HCT116 (cell line): Measurements from ENCODE around the gene ZNF154. TPM values are rescaled to one million over a fixed set of nuclear protein-coding genes. Genes with fewer than 3 reads are reported as not detected.

Experiments
- ATAC-seq: fragments of 200-7000 bp; cut with Tn5 transposase; 2 replicates; pipeline ENCODE4 v1.9.1; 2020; ENCODE audit warnings: mild to moderate bottlenecking, moderate library complexity
- Bru-seq: library from RNA; stranded (reverse); fragments of 400-500 nt; gene quantifications from one replicate; lab custom pipeline; 2021; lab: Mats Ljungman, UMichigan
- BruChase-seq, 2 experiments: library from RNA; stranded (reverse); fragments of 400-500 nt; gene quantifications; one replicate each; lab custom pipeline; 2021; lab: Mats Ljungman, UMichigan
- BruUV-seq: library from RNA; stranded (reverse); fragments of 400-500 nt; replicated peaks from 2 replicates; lab custom pipeline; 2021; lab: Mats Ljungman, UMichigan
- CTCF ChIA-PET: fragments of 300-600 bp; sonication (Branson Sonifier 250); formaldehyde crosslinking; loops from one replicate; lab custom pipeline; 2021; ENCODE audit warnings: antibody characterized with exemption; lab: Charles Lee
- POLR2A ChIA-PET: fragments of 300-600, 350-600 bp; sonication (Branson Sonifier 250); formaldehyde crosslinking; loops from one replicate; lab custom pipeline; 2021; ENCODE audit warnings: antibody characterized with exemption; lab: Charles Lee
- RAD21 ChIA-PET, 2 experiments: fragments of 300-600 bp; sonication (Branson Sonifier 250); formaldehyde crosslinking; loops; one replicate each; lab custom pipeline; 2023; ENCODE audit warnings: low total read pairs in 2 of 2; ENCODE audit not compliant: uncharacterized antibody in 2 of 2, unreplicated experiment in 2 of 2, low non-redundant PET in 1 of 2; lab: Charles Lee
- DNase-seq: peaks from one replicate; pipeline ENCODE4 v3.0.0-alpha.2; 2010; ENCODE audit warnings: low read depth, low spot score
- H2AFZ ChIP-seq: fragments of 200-600 bp; shearing (Covaris generic), sonication (generic); 2 replicates; pipeline ENCODE4 v1.6.1; 2017; ENCODE audit warnings: low read depth, mixed run types, mixed read lengths, antibody characterized with exemption, low read length; ENCODE audit not compliant: poor library complexity, severe bottlenecking
- H3K27ac ChIP-seq: 2 replicates; pipeline ENCODE4 v1.5.1; 2012; ENCODE audit warnings: low read depth, low read length
- H3K27me3 ChIP-seq: fragments of 200-600 bp; sonication (generic); 2 replicates; pipeline ENCODE4 v1.6.1; 2016; ENCODE audit warnings: mixed run types, low read length, mixed read lengths; ENCODE audit not compliant: insufficient read depth
- H3K36me3 ChIP-seq, 2 experiments: fragments of 200-500 bp in 1 of 2; fragments of 200-600 bp in 1 of 2; sonication (Bioruptor generic) in 1 of 2; sonication (generic) in 1 of 2; 2 replicates each; pipeline versions ENCODE4 v1.5.1 to v1.6.1; 2014 to 2016; ENCODE audit warnings: low read length in 2 of 2, inconsistent platforms in 1 of 2, mixed read lengths in 1 of 2, mixed run types in 1 of 2; ENCODE audit not compliant: insufficient read depth in 2 of 2, control insufficient read depth in 1 of 2
- H3K4me1 ChIP-seq, 2 experiments: fragments of 200-600 bp in 1 of 2; sonication (generic) in 1 of 2; 2 replicates each; pipeline versions ENCODE4 v1.5.1 to v1.6.1; 2012 to 2017; ENCODE audit warnings: low read length in 2 of 2, inconsistent platforms in 1 of 2, mild to moderate bottlenecking in 1 of 2, mixed read lengths in 1 of 2, mixed run types in 1 of 2, moderate library complexity in 1 of 2; ENCODE audit not compliant: insufficient read depth in 2 of 2, control insufficient read depth in 1 of 2
- H3K4me2 ChIP-seq: fragments of 200-600 bp; sonication (generic); 2 replicates; pipeline ENCODE4 v1.6.1; 2017; ENCODE audit warnings: mixed run types, low read length, mixed read lengths
- H3K4me3 ChIP-seq, 2 experiments: fragments of 200-600 bp in 1 of 2; sonication (generic) in 1 of 2; replicated peaks in 1 of 2; 2 replicates each; pipeline ENCODE4 v1.5.1; 2011 to 2016; ENCODE audit warnings: low read length in 2 of 2, control low read depth in 1 of 2, low read depth in 1 of 2, mild to moderate bottlenecking in 1 of 2, mixed read lengths in 1 of 2, mixed run types in 1 of 2
- H3K79me2 ChIP-seq: fragments of 200-600 bp; sonication (generic); 2 replicates; pipeline ENCODE4 v1.6.1; 2017; ENCODE audit warnings: mild to moderate bottlenecking, mixed run types, low read length, moderate library complexity, mixed read lengths; ENCODE audit not compliant: insufficient read depth
- H3K9ac ChIP-seq: fragments of 200-600 bp; sonication (generic); 2 replicates; pipeline ENCODE4 v1.6.1; 2016; ENCODE audit warnings: low read length, mixed read lengths
- H3K9me2 ChIP-seq: fragments of 200-600 bp; sonication (generic), shearing (Covaris generic); 2 replicates; pipeline ENCODE4 v1.6.1; 2017; ENCODE audit warnings: mixed run types, mild to moderate bottlenecking, moderate library complexity; ENCODE audit not compliant: insufficient read depth
- H3K9me3 ChIP-seq, 2 experiments: fragments of 200-500 bp in 1 of 2; fragments of 200-600 bp in 1 of 2; sonication (Bioruptor generic) in 1 of 2; sonication (generic) in 1 of 2; 2 replicates each; pipeline ENCODE4 v1.6.1; 2014 to 2017; ENCODE audit warnings: low read length in 2 of 2, mixed read lengths in 2 of 2, inconsistent platforms in 1 of 2, low read depth in 1 of 2, mild to moderate bottlenecking in 1 of 2, mixed run types in 1 of 2, moderate library complexity in 1 of 2; ENCODE audit not compliant: control insufficient read depth in 1 of 2, insufficient read depth in 1 of 2
- H4K20me1 ChIP-seq: fragments of 200-600 bp; sonication (generic), shearing (Covaris generic); 2 replicates; pipeline ENCODE4 v1.6.1; 2017; ENCODE audit warnings: mixed run types, mild to moderate bottlenecking, moderate library complexity; ENCODE audit not compliant: insufficient read depth
- CBX3 ChIP-seq: IDR thresholded peaks from 2 replicates; pipeline ENCODE4 v1.6.1; 2012; ENCODE audit warnings: low read depth
- CEBPB ChIP-seq: IDR thresholded peaks from 2 replicates; pipeline ENCODE4 v1.6.1; 2012; ENCODE audit warnings: low read depth
- EGR1 ChIP-seq: IDR thresholded peaks from 2 replicates; pipeline ENCODE4 v1.6.1; 2012; ENCODE audit warnings: low read depth
- EZH2 ChIP-seq: fragments of 200-600 bp; sonication (generic); IDR thresholded peaks from 2 replicates; pipeline ENCODE4 v1.6.1; 2017; ENCODE audit warnings: antibody characterized with exemption, mixed run types
- FOSL1 ChIP-seq: IDR thresholded peaks from 2 replicates; pipeline ENCODE4 v1.6.1; 2012; ENCODE audit warnings: low read depth
- RAD21 ChIP-seq: IDR thresholded peaks from 2 replicates; pipeline ENCODE4 v1.6.1; 2012; ENCODE audit warnings: low read depth, mild to moderate bottlenecking
- SIN3A ChIP-seq: IDR thresholded peaks from 2 replicates; pipeline ENCODE4 v1.6.1; 2012; ENCODE audit warnings: low read depth
- SP1 ChIP-seq: IDR thresholded peaks from 2 replicates; pipeline ENCODE4 v1.6.1; 2012; ENCODE audit warnings: low read depth
- TCF7L2 ChIP-seq: IDR thresholded peaks from 2 replicates; pipeline ENCODE4 v1.7.0; 2011; ENCODE audit warnings: borderline replicate concordance, inconsistent platforms; ENCODE audit not compliant: insufficient read depth, insufficient read length; ENCODE audit errors: extremely low read depth
- YY1 ChIP-seq: IDR thresholded peaks from 2 replicates; pipeline ENCODE4 v1.6.1; 2011; ENCODE audit warnings: low read length, low read depth, moderate library complexity, mild to moderate bottlenecking; ENCODE audit not compliant: insufficient replicate concordance; ENCODE audit errors: extremely low read depth
- intact Hi-C: fragments of 100-400 bp; cut with micrococcal nuclease; formaldehyde crosslinking; loops from 2 replicates; pipeline ENCODE4 v1.10.0; 2022
- long read RNA-seq: library from polyadenylated mRNA; unstranded; transcript quantifications from one replicate; pipeline ENCODE4 v2.0.0, GENCODE V29; 2021; ENCODE audit not compliant: unreplicated experiment
- polyA plus RNA-seq: library from polyadenylated mRNA; unstranded; fragments of >200 nt; gene quantifications from 2 replicates; pipeline ENCODE4 v1.2.1, GENCODE V29; 2012; ENCODE audit warnings: missing spikeins
- total RNA-seq: library from RNA; stranded (reverse); gene quantifications from one replicate; pipeline ENCODE4 v1.2.1, GENCODE V29; 2021; ENCODE audit not compliant: unreplicated experiment
- TF ChIP-seq, protein P1 (sequence below): IDR thresholded peaks from 2 replicates; pipeline ENCODE4 v1.6.1; 2012
- TF ChIP-seq, protein P2 (sequence below): IDR thresholded peaks from 2 replicates; pipeline ENCODE4 v1.6.1; 2012; ENCODE audit warnings: low read depth
- TF ChIP-seq, protein P3 (sequence below): IDR thresholded peaks from 2 replicates; pipeline ENCODE4 v1.6.1; 2012

The ZNF154 gene
- 0.10 TPM for total RNA-seq
- 0.04 and 0.06 TPM in 2 replicates for polyA plus RNA-seq
- Bru-seq, nascent RNA: not detected
- BruChase-seq, experiment 1, labeled RNA remaining after a 6-hour chase: not detected
- percentile 7 among the genes with signal in this experiment for BruChase-seq, experiment 2, labeled RNA remaining after a 2-hour chase
- long read RNA-seq: 0 reads

DNA sequence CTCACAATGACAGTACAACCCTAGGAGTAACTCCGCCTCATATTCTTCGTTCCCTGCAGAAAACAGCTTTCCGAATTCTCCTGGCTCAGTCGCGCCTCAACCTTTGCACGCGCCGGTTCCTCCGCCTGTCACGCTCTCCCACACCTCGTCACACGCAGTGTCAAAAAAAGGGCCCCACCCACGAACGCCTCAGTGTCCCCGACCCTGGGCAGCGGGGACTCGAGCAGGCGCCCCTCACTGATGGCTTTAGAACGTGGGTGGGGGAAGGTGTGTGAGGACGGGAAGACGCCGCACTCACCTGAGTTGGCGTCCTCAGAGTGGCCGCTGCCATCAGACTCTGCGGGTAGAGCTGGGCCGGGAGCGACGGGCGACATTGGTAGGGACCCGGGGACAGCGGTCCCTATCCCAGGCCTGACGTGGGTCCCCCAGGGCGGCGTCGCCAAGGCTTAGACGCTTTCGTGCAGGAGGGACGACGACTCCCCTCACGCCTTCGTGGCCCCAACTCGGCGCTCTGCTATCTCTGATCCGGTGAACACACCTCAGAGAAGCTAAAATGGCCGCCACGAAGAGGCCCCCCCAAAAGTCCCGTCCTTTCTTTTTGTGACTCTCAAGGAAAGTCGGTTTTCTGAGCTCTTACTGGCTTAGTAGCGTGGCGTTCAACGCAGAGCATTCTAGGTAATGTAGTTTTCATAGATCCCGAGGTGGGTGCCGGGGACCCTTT is at the start of gene ZNF154:
TSS of gene ZNF154 (minus strand) at position 564 of the 721 bp plus-strand sequence. CDS start at position 331, 233 bp downstream.
- no peak within 1 kb of the TSS for H3K27ac ChIP-seq
- H3K9me3 ChIP-seq: peaks cover 0 to 18% of the 10 kb centered on the region in 2 experiments; a peak in 1 of 4 replicates
- H3K9me2 ChIP-seq: no peaks in the 10 kb centered on the region
- DNase-seq (no peak), ATAC-seq (no peak)
- H3K4me2 ChIP-seq: no peak within 1 kb of the TSS
- no peaks in the 10 kb centered on the region for H3K79me2 ChIP-seq
- H3K9ac ChIP-seq: no peak within 1 kb of the TSS
- ChIA-PET CTCF (no interaction called here), RAD21 (no interaction called here), POLR2A (no interaction called here)
- TF ChIP-seq EGR1: no peak
- no peak for TF ChIP-seq YY1
- no peaks in the 10 kb centered on the region for H3K36me3 ChIP-seq
- no peaks in the 10 kb centered on the region for H3K27me3 ChIP-seq
- no peaks in the 10 kb centered on the region for H4K20me1 ChIP-seq
- no TSS peak for BruUV-seq
- H3K4me3 ChIP-seq: no peak within 1 kb of the TSS
- no peak within 1 kb of the TSS for H2AFZ ChIP-seq
- intact Hi-C loops: no loop called here
- no peaks in the 10 kb centered on the region for H3K4me1 ChIP-seq

DNA sequence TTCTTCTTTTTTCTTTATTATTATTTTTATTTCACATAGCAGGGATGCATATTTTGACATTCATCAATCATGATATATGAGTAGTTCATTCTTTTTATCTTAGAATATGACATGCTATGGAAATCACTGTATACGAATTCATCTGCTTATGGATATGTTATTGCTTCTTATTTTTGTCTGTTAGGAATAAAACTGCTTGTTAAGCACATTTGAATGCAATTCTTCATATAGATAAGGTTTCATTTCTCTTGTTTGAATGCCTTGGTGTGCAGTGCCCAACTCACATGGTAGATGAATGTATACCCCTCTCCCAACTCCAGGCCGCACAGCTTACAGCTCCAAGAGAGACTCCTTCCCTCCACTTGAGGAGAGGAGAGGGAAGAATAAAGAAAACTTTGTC is 48.9 kb upstream of the ZNF154 start:
- no peaks in the 10 kb centered on the region for H3K27me3 ChIP-seq
- H3K79me2 ChIP-seq: no peaks in the 10 kb centered on the region
- no peak overlapping the region for H2AFZ ChIP-seq
- no peaks in the 10 kb centered on the region for H3K9me2 ChIP-seq
- peaks cover 17 to 34% of the 10 kb centered on the region in 2 experiments for H3K36me3 ChIP-seq
- no peak overlapping the region for H3K9ac ChIP-seq
- no TSS peak for BruUV-seq
- no peak overlapping the region for H3K27ac ChIP-seq
- no peaks in the 10 kb centered on the region for H3K4me1 ChIP-seq
- ChIA-PET RAD21 (no interaction called here), CTCF (no interaction called here), POLR2A (no interaction called here)
- H4K20me1 ChIP-seq: no peaks in the 10 kb centered on the region
- no peak overlapping the region for H3K4me2 ChIP-seq
- no peak for ATAC-seq
- H3K4me3 ChIP-seq: no peak overlapping the region
- no peak for DNase-seq
- H3K9me3 ChIP-seq: peaks cover 26 to 32% of the 10 kb centered on the region in 2 experiments; a peak in 3 of 4 replicates
- intact Hi-C loops: no loop called here
- no peak for TF ChIP-seq SIN3A
- no peak for TF ChIP-seq RAD21
- no peak for TF ChIP-seq SP1
- no peak for TF ChIP-seq CBX3
- TF ChIP-seq, protein P1, sequence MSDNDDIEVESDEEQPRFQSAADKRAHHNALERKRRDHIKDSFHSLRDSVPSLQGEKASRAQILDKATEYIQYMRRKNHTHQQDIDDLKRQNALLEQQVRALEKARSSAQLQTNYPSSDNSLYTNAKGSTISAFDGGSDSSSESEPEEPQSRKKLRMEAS: no peak
- TF ChIP-seq, protein P2, sequence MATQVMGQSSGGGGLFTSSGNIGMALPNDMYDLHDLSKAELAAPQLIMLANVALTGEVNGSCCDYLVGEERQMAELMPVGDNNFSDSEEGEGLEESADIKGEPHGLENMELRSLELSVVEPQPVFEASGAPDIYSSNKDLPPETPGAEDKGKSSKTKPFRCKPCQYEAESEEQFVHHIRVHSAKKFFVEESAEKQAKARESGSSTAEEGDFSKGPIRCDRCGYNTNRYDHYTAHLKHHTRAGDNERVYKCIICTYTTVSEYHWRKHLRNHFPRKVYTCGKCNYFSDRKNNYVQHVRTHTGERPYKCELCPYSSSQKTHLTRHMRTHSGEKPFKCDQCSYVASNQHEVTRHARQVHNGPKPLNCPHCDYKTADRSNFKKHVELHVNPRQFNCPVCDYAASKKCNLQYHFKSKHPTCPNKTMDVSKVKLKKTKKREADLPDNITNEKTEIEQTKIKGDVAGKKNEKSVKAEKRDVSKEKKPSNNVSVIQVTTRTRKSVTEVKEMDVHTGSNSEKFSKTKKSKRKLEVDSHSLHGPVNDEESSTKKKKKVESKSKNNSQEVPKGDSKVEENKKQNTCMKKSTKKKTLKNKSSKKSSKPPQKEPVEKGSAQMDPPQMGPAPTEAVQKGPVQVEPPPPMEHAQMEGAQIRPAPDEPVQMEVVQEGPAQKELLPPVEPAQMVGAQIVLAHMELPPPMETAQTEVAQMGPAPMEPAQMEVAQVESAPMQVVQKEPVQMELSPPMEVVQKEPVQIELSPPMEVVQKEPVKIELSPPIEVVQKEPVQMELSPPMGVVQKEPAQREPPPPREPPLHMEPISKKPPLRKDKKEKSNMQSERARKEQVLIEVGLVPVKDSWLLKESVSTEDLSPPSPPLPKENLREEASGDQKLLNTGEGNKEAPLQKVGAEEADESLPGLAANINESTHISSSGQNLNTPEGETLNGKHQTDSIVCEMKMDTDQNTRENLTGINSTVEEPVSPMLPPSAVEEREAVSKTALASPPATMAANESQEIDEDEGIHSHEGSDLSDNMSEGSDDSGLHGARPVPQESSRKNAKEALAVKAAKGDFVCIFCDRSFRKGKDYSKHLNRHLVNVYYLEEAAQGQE: no peak
- TF ChIP-seq EZH2: no peak
- TF ChIP-seq TCF7L2: no peak
- TF ChIP-seq, protein P3, sequence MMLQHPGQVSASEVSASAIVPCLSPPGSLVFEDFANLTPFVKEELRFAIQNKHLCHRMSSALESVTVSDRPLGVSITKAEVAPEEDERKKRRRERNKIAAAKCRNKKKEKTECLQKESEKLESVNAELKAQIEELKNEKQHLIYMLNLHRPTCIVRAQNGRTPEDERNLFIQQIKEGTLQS: no peak
- TF ChIP-seq CEBPB: no peak
- no peak for TF ChIP-seq FOSL1
